ENCODE measurements around the gene SDF2L1.
"Not testable (repeated sequence)": the region's sequence is repeated elsewhere in the genome, so short reads cannot be mapped to it uniquely, and the experiment has no call there.

DNA sequence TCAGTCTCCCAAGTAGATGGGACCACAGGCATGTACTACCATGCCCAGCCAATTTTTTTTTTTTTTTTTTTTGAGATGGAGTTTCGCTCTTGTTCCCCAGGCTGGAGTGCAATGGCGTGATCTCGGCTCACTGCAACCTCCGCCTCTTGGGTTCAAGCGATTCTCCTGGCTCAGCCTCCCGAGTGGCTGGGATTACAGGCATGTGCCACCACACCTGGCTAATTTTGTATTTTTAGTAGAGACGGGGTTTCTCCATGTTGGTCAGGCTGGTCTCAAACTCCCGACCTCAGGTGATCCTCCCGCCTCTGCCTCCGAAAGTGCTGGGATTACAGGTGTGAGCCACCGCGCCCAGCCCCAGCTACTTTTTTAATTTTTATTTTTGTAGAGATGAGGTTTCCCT lies 36.7 kb downstream of the SDF2L1 start:
- not testable (repeated sequence) for TF ChIP-seq CTCF, POLR2A (IDR thresholded peaks at IDR 0.05)
